Neural cell (in vitro differentiated cells): ENCODE results near the gene ARRB1.

ENCODE experiments used
- CTCF ChIP-seq: fragments of 450-650 bp; IDR thresholded peaks from 2 replicates; pipeline ENCODE4 v1.5.1; 2014; ENCODE audit warnings: antibody characterized with exemption, mild to moderate bottlenecking, moderate library complexity; ENCODE audit not compliant: poor library complexity, severe bottlenecking
- EP300 ChIP-seq: fragments of 450-650 bp; conservative IDR thresholded peaks from 2 replicates; pipeline ENCODE4 v1.6.1; 2014; ENCODE audit warnings: antibody characterized with exemption, mild to moderate bottlenecking, moderate library complexity; ENCODE audit not compliant: poor library complexity, severe bottlenecking
- EZH2 ChIP-seq: fragments of 200-600, 300-800 bp; shearing (Covaris generic), sonication (generic); IDR thresholded peaks from 2 replicates; pipeline ENCODE4 v1.6.1; 2014; ENCODE audit warnings: antibody characterized with exemption, low read length, borderline replicate concordance, mild to moderate bottlenecking; ENCODE audit not compliant: insufficient read depth, poor library complexity, severe bottlenecking
- MXI1 ChIP-seq: fragments of 450-650 bp; conservative IDR thresholded peaks from 2 replicates; pipeline ENCODE4 v1.6.1; 2014; ENCODE audit warnings: antibody characterized with exemption, mild to moderate bottlenecking; ENCODE audit not compliant: poor library complexity, severe bottlenecking
- POLR2AphosphoS5 ChIP-seq: IDR thresholded peaks from 2 replicates; pipeline ENCODE4 v1.6.1; 2012
- REST ChIP-seq: IDR thresholded peaks from 2 replicates; pipeline ENCODE4 v1.6.1; 2012; ENCODE audit warnings: borderline replicate concordance
- SMC3 ChIP-seq: fragments of 450-650 bp; conservative IDR thresholded peaks from 2 replicates; pipeline ENCODE4 v1.6.1; 2014; ENCODE audit warnings: antibody characterized with exemption, mild to moderate bottlenecking, moderate library complexity; ENCODE audit not compliant: poor library complexity

- no peak for TF ChIP-seq CTCF
- no peak for TF ChIP-seq EZH2
- TF ChIP-seq MXI1, result no peak
- TF ChIP-seq POLR2AphosphoS5, result no peak
- no peak for TF ChIP-seq REST
- TF ChIP-seq EP300, result no peak
- no peak for TF ChIP-seq SMC3
Observed at GRCh38 chr11:75346296-75346695, 5.2 kb downstream of the ARRB1 start.
